NAMALWA (cell line): ENCODE results near the gene BLVRA.
"Not testable (repeated sequence)": the region's sequence is repeated elsewhere in the genome, so short reads cannot be mapped to it uniquely, and the experiment has no call there.

Experiments used
- DNase-seq: peaks from one replicate; pipeline ENCODE4 v3.0.0-alpha.2; 2015; ENCODE audit warnings: low spot score

Gene BLVRA

GRCh38 chr7:43769281-43769680, 10.8 kb downstream of the BLVRA start:
- DNase-seq = no peak

GRCh38 chr7:43769791-43770465, 11.4 kb downstream of the BLVRA start:
- no peak for DNase-seq

GRCh38 chr7:43771128-43771527, 12.6 kb downstream of the BLVRA start:
- DNase-seq = no peak

- DNase-seq = no peak
Observed at GRCh38 chr7:43771573-43771972, 13.1 kb downstream of the BLVRA start.

- not testable (repeated sequence) for DNase-seq
Observed at GRCh38 chr7:43773268-43773667, 14.8 kb downstream of the BLVRA start.

GRCh38 chr7:43775255-43775654, 16.8 kb downstream of the BLVRA start:
- not testable (repeated sequence) for DNase-seq

GRCh38 chr7:43778293-43779044, 20.0 kb downstream of the BLVRA start:
- DNase-seq = not testable (repeated sequence)

GRCh38 chr7:43779045-43779812, 20.7 kb downstream of the BLVRA start:
- no peak for DNase-seq

GRCh38 chr7:43781726-43782607, 23.5 kb downstream of the BLVRA start:
- no peak for DNase-seq

GRCh38 chr7:43782768-43783555, 24.5 kb downstream of the BLVRA start:
- DNase-seq = no peak

- DNase-seq = no peak
Observed at GRCh38 chr7:43784030-43784584, 25.6 kb downstream of the BLVRA start.

- DNase-seq = not testable (repeated sequence)
Observed at GRCh38 chr7:43784585-43785087, 26.2 kb downstream of the BLVRA start.

GRCh38 chr7:43785420-43785819, 26.9 kb downstream of the BLVRA start:
- no peak for DNase-seq

- no peak for DNase-seq
Observed at GRCh38 chr7:43787771-43788170, 29.3 kb downstream of the BLVRA start.

GRCh38 chr7:43790006-43790405, 31.5 kb downstream of the BLVRA start:
- no peak for DNase-seq

- DNase-seq = no peak
Observed at GRCh38 chr7:43790834-43791233, 32.4 kb downstream of the BLVRA start.

GRCh38 chr7:43791665-43792064, 33.2 kb downstream of the BLVRA start:
- DNase-seq = peak; percentile 20

GRCh38 chr7:43792471-43793150, 34.1 kb downstream of the BLVRA start:
- DNase-seq = no peak

- no peak for DNase-seq
Observed at GRCh38 chr7:43799605-43800004, 41.1 kb downstream of the BLVRA start.

- DNase-seq = no peak
Observed at GRCh38 chr7:43803865-43804264, 45.4 kb downstream of the BLVRA start.
